Stomach (tissue), 9 donors: Measurements from ENCODE around the gene AFMID. TPM values are rescaled to one million over a fixed set of nuclear protein-coding genes. Genes with fewer than 3 reads are reported as not detected.

Experiments used
- DNase-seq, 2 donors: peaks; one replicate each; pipeline versions ENCODE4 v3.0.0 to v3.0.0-alpha.2; 2013 to 2019
- H3K27ac ChIP-seq, 5 donors: fragments of 200-600 bp in 4 of 5; sonication (generic) in 4 of 5; one replicate each; pipeline ENCODE4 v1.5.1; 2013 to 2019; ENCODE audit warnings: mild to moderate bottlenecking in 1 of 5, moderate library complexity in 1 of 5
- H3K27me3 ChIP-seq, 3 donors: fragments of 200-600 bp; sonication (generic); one replicate each; pipeline ENCODE4 v1.5.1; 2017 to 2019; ENCODE audit warnings: mixed run types in 1 of 3
- H3K36me3 ChIP-seq, 4 donors: fragments of 200-600 bp; sonication (generic); 1 replicate in 3 of 4; 2 replicates in 1 of 4; pipeline ENCODE4 v1.5.1; 2016 to 2019
- H3K4me1 ChIP-seq, 4 donors: fragments of 200-600 bp; sonication (generic); one replicate each; pipeline ENCODE4 v1.5.1; 2016 to 2019
- H3K4me3 ChIP-seq, 4 donors: fragments of 200-600 bp; sonication (generic) in 3 of 4; one replicate each; pipeline ENCODE4 v1.5.1; 2016 to 2019; ENCODE audit warnings: mild to moderate bottlenecking in 1 of 4
- H3K9me3 ChIP-seq, 4 donors: fragments of 200-600 bp; sonication (generic); one replicate each; pipeline ENCODE4 v1.5.1; 2016 to 2019
- CTCF ChIP-seq, 7 experiments: fragments of 450-650 bp in 4 of 7; fragments of 200-600 bp in 3 of 7; sonication (generic) in 3 of 7; IDR thresholded peaks; one replicate each; pipeline ENCODE4 v1.5.1; 2016 to 2019; ENCODE audit warnings: antibody characterized with exemption in 7 of 7, control low read depth in 2 of 7, mild to moderate bottlenecking in 1 of 7
- EP300 ChIP-seq: sonication (generic); formaldehyde crosslinking; IDR thresholded peaks from one replicate; pipeline ENCODE4 v1.6.1; 2017; ENCODE audit warnings: antibody characterized with exemption
- POLR2A ChIP-seq, 4 donors: fragments of 450-650 bp; IDR thresholded peaks; one replicate each; pipeline ENCODE4 v1.6.1; 2016; ENCODE audit warnings: antibody characterized with exemption in 4 of 4, control low read depth in 2 of 4, mild to moderate bottlenecking in 1 of 4, moderate library complexity in 1 of 4
- POLR2AphosphoS5 ChIP-seq, 3 donors: sonication (generic); formaldehyde crosslinking; IDR thresholded peaks; one replicate each; pipeline ENCODE4 v1.6.1; 2016; ENCODE audit warnings: antibody characterized with exemption in 3 of 3
- WGBS, 5 donors: extraction: QIAGEN DNeasy Blood & Tissue Kit in 3 of 5; methylation state at CpG; one replicate each; pipeline versions ENCODE4 v1.1.5 to v1.1.7; 2013 to 2018; 5-methylcytosine and 5-hydroxymethylcytosine counted together
- intact Hi-C: fragments of 100-400 bp; cut with DNase I; formaldehyde crosslinking; loops from one replicate; pipeline ENCODE4 v1.15.1; 2023; ENCODE audit warnings: low total_unique reads
- polyA plus RNA-seq, 3 donors: library from polyadenylated mRNA; stranded (reverse); fragments of 200-250 nt; gene quantifications; one replicate each; pipeline ENCODE4 v1.2.3, GENCODE V29; 2013
- total RNA-seq, 5 donors: library from RNA; depleted of rRNA; stranded (reverse); fragments of >200 nt; gene quantifications; one replicate each; pipeline versions ENCODE4 v1.1.0 to v1.2.3, GENCODE V29; 2014 to 2016
- donor health status: healthy with polysubstance abuse.
- donor health status: Bipolar disorder and iron deficiency.
- donor health status: healthy.

Gene AFMID
- total and polyA plus RNA-seq, 8 donors: 25.7 to 189 (median 61.3) TPM

DNA sequence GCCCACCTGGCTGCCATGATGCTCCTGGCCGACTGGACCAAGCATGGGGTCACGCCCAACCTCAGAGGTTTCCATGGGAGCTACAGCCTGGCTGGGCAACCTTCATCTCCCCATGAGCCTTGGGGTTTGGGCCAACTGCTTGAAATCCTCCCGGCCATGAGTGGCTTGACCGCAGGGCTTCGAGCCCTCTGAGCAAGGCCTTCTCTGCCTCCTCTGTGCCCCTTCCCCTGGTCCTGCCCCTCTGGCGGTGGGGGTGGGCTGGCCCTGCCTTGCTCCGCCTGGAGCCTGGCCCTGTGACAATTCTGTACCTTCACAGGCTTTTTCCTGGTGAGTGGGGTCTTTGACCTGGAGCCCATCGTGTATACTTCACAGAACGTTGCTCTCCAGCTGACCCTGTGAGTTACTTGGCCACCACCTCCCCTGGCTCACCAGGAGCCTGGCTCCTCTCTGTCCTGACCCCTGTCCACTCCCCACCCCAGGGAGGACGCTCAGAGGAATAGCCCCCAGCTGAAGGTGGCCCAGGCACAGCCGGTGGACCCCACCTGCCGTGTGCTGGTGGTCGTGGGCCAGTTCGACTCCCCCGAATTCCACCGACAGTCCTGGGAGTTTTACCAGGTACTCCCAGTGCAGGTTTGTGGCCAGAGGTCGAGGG, 18.1 kb downstream of the AFMID start:
- intact Hi-C loops: no loop called here
- no peak for TF ChIP-seq EP300
- TF ChIP-seq POLR2A (IDR thresholded peaks at IDR 0.05): no peak
- TF ChIP-seq CTCF (IDR thresholded peaks at IDR 0.05): no peak
- TF ChIP-seq POLR2AphosphoS5 (IDR thresholded peaks at IDR 0.05): no peak
- H3K9me3 ChIP-seq: no peaks in the 10 kb centered on the region
- no peaks in the 10 kb centered on the region for H3K4me1 ChIP-seq
- 91 to 93% (median 92%) methylated on average over 14 to 17 of the region's 17 CpGs for WGBS, 5 donors
- H3K36me3 ChIP-seq: peaks cover 5 to 45% (median 42%) of the 10 kb centered on the region in 4 donors
- H3K27me3 ChIP-seq: no peaks in the 10 kb centered on the region
- H3K4me3 ChIP-seq: no peak overlapping the region
- H3K27ac ChIP-seq: no peak overlapping the region
- no peak for DNase-seq

DNA sequence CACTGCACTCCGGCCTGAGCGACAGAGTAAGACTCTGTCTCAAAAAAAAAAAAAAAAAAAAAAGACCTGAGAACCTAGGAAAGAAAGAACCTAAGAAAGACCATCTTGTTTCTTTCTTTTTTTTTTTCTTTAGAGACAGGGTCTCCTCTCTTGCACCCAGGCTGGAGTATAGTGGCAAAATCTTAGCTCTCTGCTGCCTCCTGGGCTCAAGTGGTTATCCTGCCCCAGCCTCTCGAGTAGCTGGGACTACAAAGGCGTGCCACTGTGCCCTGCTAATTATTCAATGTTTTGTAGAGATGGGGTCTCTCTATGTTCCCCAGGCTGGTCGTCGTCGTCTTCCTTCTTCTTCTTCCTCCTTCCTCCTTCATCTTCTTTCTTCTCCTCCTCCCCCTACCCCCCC, 19.1 kb downstream of the AFMID start:
- Histone ChIP-seq H3K27ac (no peak overlapping the region), H3K9me3 (no peaks in the 10 kb centered on the region), H3K36me3 (peaks cover 5 to 45% (median 42%) of the 10 kb centered on the region in 4 donors), H3K4me3 (no peak overlapping the region), H3K27me3 (no peaks in the 10 kb centered on the region), H3K4me1 (peaks cover 0 to 2% (median 0%) of the 10 kb centered on the region in 4 donors)
- no peak for DNase-seq
- 78 to 84% (median 81%) methylated on average over 7 of the region's 7 CpGs for WGBS, 5 donors
- intact Hi-C loops: no loop called here
- TF ChIP-seq CTCF (IDR thresholded peaks at IDR 0.05): no peak
- no peak for TF ChIP-seq POLR2A (IDR thresholded peaks at IDR 0.05)
- no peak for TF ChIP-seq POLR2AphosphoS5 (IDR thresholded peaks at IDR 0.05)
- no peak for TF ChIP-seq EP300

DNA sequence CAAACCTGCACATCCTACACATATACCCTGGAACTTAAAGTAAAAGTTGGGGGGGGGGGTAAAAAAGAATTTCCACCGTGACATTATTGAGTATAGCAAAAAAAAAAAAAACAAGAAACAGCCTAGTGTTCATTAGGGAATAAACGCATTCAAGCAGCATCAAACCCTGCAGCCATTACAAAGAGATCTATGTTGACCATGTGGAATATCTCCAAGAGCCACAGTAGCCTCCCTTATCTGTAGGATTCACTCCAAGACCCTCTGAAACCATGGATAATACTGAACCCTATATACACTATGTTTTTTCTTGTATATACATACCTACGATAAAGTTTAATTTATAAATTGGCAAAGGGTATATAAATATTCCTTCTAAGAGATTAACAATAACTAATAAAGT, 21.3 kb downstream of the AFMID start:
- Histone ChIP-seq H3K27me3 (no peaks in the 10 kb centered on the region), H3K4me3 (no peak overlapping the region), H3K27ac (no peak overlapping the region), H3K4me1 (peaks cover 0 to 6% (median under 1%) of the 10 kb centered on the region in 4 donors), H3K9me3 (no peaks in the 10 kb centered on the region), H3K36me3 (peaks cover 5 to 34% (median 29%) of the 10 kb centered on the region in 4 donors)
- DNase-seq: no peak
- intact Hi-C loops: no loop called here
- TF ChIP-seq POLR2A (IDR thresholded peaks at IDR 0.05) (no peak), CTCF (IDR thresholded peaks at IDR 0.05) (no peak), POLR2AphosphoS5 (IDR thresholded peaks at IDR 0.05) (no peak), EP300 (no peak)
- WGBS, 5 donors: 38 to 71% (median 60%) methylated on average over 3 of the region's 3 CpGs

- DNase-seq: no peak
- TF ChIP-seq POLR2AphosphoS5 (IDR thresholded peaks at IDR 0.05) (no peak), POLR2A (IDR thresholded peaks at IDR 0.05) (no peak), CTCF (IDR thresholded peaks at IDR 0.05) (no peak), EP300 (no peak)
- Histone ChIP-seq H3K27ac (no peak overlapping the region), H3K36me3 (peaks cover 0 to 18% (median 12%) of the 10 kb centered on the region in 4 donors), H3K9me3 (no peaks in the 10 kb centered on the region), H3K27me3 (no peaks in the 10 kb centered on the region), H3K4me3 (no peak overlapping the region), H3K4me1 (peaks cover 6 to 21% (median 13%) of the 10 kb centered on the region in 4 donors)
- 80 to 87% (median 86%) methylated on average over 10 of the region's 10 CpGs for WGBS, 5 donors
- intact Hi-C loops: no loop called here
Measured at GRCh38 chr17:78210111-78210510, 22.9 kb downstream of the AFMID start.
